Glomerular visceral epithelial cell (primary cell): Measurements from ENCODE around the gene NR1H3.
"Not testable (repeated sequence)": the region's sequence is repeated elsewhere in the genome, so short reads cannot be mapped to it uniquely, and the experiment has no call there.

Source experiments
- DNase-seq: peaks from one replicate; pipeline ENCODE4 v3.0.0-alpha.2; 2016; ENCODE audit errors: extremely low spot score

The NR1H3 gene

DNA sequence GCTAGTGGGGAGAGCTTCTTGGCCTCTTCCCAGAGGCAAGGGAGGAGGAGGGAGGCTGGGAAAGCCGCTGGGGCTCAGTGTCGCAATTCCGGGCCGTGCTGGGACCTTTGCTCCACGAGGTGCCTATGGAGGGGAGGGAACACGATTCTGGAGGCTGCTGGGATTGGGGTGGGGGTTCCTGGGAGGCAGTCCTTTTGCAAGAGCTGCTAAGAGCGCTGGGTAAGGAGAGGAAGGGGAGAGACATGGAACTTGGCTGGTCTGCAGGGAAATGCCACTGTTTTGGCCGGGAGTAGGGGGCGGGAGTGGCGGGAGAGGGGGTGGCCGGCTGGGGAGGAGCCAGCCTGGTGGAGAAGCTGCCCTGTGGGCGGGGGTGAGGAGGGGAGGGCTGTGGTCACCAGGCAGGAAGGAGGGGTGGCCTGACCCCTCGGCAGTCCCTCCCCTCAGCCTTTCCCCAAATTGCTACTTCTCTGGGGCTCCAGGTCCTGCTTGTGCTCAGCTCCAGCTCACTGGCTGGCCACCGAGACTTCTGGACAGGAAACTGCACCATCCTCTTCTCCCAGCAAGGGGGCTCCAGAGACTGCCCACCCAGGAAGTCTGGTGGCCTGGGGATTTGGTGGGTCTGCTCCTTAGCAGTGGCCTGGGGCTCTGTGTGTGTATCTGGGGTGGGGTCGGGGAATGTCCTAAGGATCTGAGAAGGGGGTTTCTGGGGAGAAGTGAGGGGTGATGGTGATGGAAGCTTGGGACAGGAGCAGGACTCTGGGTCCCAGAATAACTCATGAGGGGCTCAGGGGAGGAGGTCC is at the start of gene NR1H3:
Gene NR1H3 (plus strand): TSS at position 480 of the 800 bp plus-strand sequence. CDS start 1,221 bp downstream, outside the sequence.
- DNase-seq, result peak; percentile 58

DNA sequence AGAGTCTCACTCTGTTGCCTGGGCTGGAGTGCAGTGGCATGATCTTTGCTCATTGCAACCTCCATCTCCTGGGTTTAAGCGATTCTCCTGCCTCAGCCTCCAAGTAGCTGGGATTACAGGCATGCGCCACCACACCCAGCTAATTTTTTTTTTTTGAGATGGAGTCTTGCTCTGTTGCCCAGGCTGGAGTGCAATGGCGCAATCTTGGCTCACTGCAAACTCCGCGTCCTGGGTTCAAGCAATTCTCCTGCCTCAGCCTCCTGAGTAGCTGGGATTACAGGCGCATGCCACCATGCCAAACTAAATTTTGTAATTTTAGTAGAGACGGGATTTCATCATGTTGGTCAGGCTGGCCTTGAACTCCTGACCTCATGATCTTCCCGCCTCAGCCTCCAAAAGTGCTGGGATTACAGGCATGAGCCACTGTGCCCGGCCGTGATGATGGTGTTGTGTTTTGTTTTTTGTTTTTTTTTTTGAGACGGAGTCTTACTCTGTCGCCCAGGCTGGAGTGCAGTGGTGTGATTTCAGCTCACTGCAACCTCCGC is 49.7 kb upstream of the NR1H3 start:
- not testable (repeated sequence) for DNase-seq

GRCh38 chr11:47208628-47209027 is 49.2 kb upstream of the NR1H3 start:
- DNase-seq, result no peak

DNA sequence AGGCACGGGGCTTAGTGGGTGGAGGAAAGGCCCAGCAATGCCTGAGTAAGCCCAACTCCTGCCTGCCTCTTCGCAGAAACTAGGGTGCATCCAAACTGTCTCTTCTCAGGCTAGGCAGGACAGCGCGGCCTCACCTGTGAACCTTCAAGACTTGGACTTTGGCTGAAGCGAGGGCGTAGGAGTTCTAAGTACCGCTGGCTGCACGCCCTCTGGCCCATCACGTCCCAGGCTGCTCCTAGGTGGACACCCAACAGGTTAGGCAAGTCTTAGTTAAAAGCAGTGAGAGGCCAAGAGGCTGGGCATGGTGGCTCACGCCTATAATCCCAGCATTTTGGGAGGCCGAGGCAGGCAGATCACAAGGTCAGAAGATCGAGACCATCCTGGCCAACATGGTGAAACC is 44.9 kb upstream of the NR1H3 start:
- no peak for DNase-seq

GRCh38 chr11:47213950-47214565 is 43.7 kb upstream of the NR1H3 start:
- DNase-seq, result peak; percentile 92

DNA sequence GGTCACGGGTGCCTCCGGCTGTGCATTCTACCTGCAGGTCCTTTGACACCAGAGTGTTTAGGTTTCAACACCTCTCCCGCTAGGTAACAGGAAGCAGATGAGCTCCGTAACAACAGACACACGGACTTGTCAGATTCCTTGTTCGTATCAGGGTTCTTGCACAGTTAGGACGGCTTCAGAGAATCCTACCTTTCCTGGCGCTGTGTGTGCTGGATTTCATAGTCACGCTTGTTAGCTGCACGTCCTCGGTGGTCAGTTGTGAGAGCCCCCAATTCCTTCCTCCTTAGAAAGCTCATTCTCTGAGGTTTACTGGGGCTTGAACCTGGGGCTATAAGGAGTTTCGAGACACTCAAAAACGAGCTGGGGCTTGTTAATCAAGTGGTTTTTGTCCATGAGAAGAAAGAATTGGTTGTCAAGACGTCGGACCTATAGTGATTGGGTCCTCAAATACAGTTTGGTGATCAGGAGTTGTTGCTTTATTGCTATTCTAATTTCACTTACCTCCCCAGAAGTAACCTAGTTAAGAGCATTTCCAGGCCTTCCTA is 42.4 kb upstream of the NR1H3 start:
- DNase-seq, result no peak

DNA sequence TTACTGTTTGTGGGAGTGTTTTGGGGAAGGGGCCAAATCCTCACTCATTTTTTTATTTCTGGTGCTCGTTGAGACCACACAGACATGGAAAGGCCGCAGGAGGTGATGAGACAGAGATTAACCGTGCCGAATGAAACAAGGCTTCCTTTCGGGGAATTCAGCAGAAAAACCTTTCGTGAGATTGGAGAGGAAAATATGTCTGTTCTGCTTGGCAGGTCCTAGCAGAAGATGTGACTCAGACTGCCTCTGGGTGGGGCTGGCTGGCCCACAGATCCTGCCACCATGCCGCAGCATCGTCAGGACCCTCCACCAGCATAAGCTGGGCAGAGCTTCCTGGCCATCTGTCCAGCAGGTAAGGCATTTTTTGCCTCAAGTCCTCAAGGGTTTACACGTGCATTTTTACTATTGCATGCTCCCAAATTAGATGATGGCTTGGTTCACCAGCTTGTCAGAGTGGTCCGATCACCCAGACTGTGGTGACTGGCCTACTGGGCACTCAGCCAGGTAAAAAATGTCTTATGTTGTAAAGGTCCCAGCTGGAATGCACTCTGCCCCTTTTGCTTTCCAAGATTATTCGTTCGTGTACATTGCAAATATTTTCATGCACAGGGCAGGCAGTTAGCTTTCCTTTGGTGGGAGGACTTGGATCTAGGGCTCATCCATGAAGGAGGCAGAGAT is 41.5 kb upstream of the NR1H3 start:
- peak; percentile 80 for DNase-seq

- DNase-seq, result peak; percentile 54
Measured at GRCh38 chr11:47220401-47220821, 37.4 kb upstream of the NR1H3 start.

- no peak for DNase-seq
Measured at GRCh38 chr11:47222696-47223095, 35.1 kb upstream of the NR1H3 start.

GRCh38 chr11:47225552-47226400 is 32.0 kb upstream of the NR1H3 start:
- no peak for DNase-seq

DNA sequence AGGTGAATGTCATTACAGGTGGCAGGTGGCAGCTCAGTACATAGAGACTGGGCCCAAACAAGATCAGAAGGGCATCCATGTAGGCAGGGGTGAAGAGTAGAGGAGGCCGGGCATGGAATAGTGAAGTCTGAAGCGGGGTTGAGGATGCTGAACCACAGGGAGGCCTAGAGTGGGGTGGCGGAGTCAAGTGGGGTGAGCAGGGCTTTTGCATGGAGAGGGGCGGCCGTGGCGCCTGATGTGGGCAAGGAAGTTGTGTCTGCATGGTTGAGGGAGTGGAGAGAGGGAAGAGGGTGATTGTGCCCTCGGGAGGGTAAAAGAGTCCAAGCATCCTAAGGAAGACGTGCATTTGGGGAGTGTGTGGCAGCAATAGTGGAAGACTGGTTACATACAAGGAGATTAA is 28.6 kb upstream of the NR1H3 start:
- DNase-seq, result no peak

GRCh38 chr11:47233051-47233450 is 24.7 kb upstream of the NR1H3 start:
- no peak for DNase-seq

- no peak for DNase-seq
Measured at GRCh38 chr11:47233989-47234668, 23.7 kb upstream of the NR1H3 start.

DNA sequence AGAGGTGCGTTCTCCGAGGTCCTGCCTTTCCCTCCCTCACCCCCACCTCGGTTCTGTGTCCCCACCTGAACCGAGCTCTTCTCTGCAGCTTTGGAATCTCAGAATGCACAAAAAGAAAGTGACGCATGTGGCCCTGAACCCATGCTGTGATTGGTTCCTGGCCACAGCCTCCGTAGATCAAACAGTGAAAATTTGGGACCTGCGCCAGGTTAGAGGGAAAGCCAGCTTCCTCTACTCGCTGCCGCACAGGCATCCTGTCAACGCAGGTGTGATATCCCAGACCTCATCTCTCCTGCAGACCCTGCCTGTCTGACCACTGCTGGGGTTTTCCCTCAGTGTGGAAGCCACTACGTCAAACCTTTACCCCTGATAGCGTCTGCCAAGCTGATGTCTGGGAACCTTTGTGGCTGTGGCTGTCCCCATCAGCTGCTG is 23.1 kb upstream of the NR1H3 start:
- no peak for DNase-seq

GRCh38 chr11:47235163-47235562 is 22.6 kb upstream of the NR1H3 start:
- DNase-seq, result no peak

GRCh38 chr11:47236482-47236881 is 21.3 kb upstream of the NR1H3 start:
- no peak for DNase-seq

GRCh38 chr11:47239852-47240251 is 17.9 kb upstream of the NR1H3 start:
- DNase-seq, result no peak

DNA sequence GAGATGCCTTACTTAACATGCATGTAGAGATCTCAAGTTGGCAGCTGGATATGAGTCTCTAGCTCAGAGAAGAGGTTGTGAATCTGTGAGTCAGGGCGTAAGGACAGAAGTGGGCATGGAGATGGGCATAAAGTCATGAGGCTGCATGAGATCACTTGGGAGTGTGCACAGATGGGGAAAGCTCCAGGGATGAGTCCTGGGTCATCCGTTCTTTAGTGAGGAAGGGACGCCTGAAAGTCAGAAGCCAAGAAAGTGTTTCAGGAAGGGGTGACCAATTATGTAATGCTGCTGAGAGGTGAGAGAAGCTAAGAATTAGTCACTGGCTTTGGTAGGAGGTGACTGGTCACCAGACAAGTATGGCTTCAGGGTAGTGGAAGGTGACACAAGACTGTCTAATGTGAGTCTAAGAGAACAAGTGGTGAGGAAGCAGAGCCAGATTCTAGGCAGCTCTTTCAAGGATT is 15.9 kb upstream of the NR1H3 start:
- DNase-seq, result no peak

GRCh38 chr11:47242596-47243192 is 15.1 kb upstream of the NR1H3 start:
- no peak for DNase-seq

- no peak for DNase-seq
Measured at GRCh38 chr11:47243454-47243853, 14.3 kb upstream of the NR1H3 start.
